NT2/D1 (cell line): ENCODE measurements around the gene CAV1.

Experiments
- SUZ12 ChIP-seq: IDR thresholded peaks from 2 replicates; pipeline ENCODE4 v1.6.1; 2011; ENCODE audit not compliant: insufficient read length, insufficient read depth; ENCODE audit errors: extremely low read depth
- YY1 ChIP-seq: IDR thresholded peaks from 2 replicates; pipeline ENCODE4 v1.6.1; 2011; ENCODE audit not compliant: insufficient read length, insufficient read depth

DNA sequence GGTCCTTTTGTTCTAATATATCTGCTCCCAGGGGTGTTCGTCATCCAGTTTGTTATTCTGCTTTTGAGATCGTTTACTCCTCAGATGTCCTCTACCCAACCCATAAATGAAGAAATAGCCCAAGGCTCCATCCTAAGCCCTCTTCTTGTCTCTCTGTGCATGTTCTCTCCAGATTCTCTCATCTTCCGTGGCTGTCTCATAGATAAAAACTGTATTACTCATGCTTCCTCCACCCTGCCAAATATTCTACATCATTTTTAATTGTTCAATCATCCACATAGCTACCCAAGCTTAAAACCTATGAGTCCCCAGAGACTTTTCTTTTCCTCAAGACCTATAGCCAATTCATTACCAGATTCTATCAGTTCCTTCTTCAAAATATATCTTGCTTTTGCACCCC is 44.9 kb downstream of the CAV1 start:
- no peak for TF ChIP-seq SUZ12
- no peak for TF ChIP-seq YY1
